Left ventricle myocardium superior (tissue), 1 donor: ENCODE measurements around the gene RNF166. TPM values are rescaled to one million over a fixed set of nuclear protein-coding genes. Genes with fewer than 3 reads are reported as not detected.

Source experiments
- ATAC-seq: fragments of 200-7000 bp; cut with Tn5 transposase; one replicate; pipeline ENCODE4 v1.9.1; 2020; ENCODE audit warnings: mild to moderate bottlenecking, moderate library complexity
- DNase-seq: peaks from one replicate; pipeline ENCODE4 v3.0.0-alpha.2; 2020
- intact Hi-C: fragments of 100-400 bp; cut with micrococcal nuclease; formaldehyde crosslinking; loops from one replicate; pipeline ENCODE4 v1.11.0; 2022
- total RNA-seq: library from RNA; stranded (reverse); fragmentation: NEBNext Ultra II Directional; extraction: Animal tissue kit (Norgen Biotek cat#: 25700); gene quantifications from one replicate; pipeline ENCODE4 v1.2.1, GENCODE V29; 2021
- donor health status: DM: no; HTN: yes; CAD: no; lungs with severe emphysema.

RNF166 gene
- total RNA-seq, 1 donor from 2014 or later, result 16.2 TPM

DNA sequence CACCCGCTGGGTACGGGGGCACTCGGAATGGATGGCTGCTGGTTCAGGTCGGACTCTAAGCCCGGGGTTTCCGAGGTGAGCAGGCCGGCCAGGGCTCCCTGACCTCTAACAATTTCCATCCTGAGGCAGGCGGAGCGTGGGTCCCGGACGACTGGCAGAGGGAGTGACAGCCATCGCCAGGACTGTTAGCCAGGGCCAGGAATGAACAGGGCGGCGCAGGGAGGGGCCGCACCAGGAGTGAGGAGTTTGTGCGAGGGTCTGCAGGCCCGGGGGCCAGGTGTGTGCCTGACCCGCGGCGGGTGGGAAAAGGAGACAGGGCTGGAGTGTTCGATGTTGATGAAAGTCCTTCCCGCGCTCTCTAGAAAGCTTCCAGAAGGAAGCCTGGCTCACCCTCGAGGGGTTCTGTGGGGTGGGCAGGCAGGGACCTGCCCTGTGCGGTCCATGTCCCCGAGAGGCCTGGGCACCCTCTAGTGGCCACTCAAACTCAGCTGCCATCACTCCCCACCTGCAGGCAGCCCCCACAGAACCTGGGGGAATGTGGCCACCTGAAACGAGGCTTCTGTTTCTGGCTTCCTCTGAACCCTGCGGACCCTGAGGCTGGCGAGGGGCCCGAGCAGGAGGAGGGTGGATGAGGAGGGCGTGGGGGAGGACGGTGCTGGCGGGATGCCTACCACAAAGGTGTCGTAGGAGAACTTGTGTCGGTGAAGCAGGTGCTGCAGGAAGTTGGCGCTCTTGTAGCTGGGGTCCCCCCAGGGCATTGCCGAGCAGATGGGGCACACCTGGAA, 8.2 kb downstream of the RNF166 start:
- peak; percentile 29 for DNase-seq
- peak; percentile 9 for ATAC-seq
- intact Hi-C loops, result no loop called here

GRCh38 chr16:88697116-88697830, 8.9 kb downstream of the RNF166 start:
- intact Hi-C loops, result no loop called here
- ATAC-seq, result no peak
- no peak for DNase-seq

DNA sequence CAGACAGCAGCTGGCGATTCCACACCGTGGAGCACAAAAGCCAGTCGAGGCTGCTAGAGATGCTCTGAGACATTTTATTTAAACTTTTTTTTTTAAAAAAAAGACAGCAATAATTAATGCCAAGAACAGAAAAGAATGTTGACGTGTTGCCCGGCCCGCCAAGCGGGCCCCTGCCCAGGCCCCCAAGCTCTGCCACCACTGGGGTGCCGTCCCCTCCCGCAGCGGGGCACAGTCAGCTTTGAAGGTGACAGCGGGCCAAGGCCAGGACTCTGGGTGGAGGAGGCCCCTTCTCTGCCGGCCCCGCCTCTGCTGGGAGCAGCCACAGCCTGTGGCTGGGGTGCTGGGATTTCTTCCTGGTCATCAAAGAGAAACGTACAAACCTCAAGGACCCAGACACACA, 9.8 kb downstream of the RNF166 start:
- ATAC-seq, result no peak
- intact Hi-C loops, result no loop called here
- DNase-seq, result no peak

DNA sequence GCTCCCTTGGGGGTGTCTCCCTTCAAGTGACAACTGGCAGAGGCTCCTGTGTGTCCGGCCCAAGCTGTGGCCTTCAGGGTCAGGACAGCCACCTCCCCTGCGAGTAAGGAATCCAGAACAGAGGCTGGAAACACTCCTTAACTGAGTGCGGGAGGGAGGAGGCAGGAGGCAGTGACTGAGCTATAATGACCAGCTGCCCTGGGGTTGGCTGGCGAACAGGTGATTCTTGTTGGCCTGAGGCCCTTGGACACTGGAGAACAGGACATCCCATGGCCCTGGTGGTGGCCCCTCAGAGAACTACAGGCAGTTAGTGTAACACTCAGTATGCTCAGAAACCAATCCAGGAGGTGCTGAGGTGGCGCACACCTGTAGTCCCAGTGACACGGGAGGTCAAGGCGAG, 10.5 kb downstream of the RNF166 start:
- ATAC-seq (no peak), DNase-seq (no peak)
- intact Hi-C loops, result no loop called here

DNA sequence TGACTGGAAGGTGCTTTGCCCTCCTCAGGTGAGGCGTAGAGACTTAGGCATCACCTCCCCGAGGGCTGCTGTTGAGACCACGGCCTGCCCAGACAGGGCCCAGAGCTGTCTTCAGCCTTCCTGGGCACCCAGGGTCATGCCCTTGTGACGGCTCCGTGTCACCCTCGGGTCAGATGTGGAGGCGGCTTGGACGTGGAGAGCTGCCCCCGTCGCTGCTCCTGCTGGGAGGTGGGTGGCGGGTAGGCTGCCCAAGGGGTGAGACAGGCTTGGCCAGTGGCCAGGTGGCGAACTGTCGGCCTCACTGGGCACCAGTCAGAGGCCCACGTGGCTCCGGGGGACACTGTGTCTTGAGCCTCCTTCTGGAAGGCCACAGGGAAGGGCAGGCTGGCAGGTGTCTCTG, 11.0 kb downstream of the RNF166 start:
- ATAC-seq (no peak), DNase-seq (no peak)
- intact Hi-C loops, result no loop called here

- DNase-seq (no peak), ATAC-seq (no peak)
- intact Hi-C loops, result no loop called here
Observed at GRCh38 chr16:88694221-88695087, 11.8 kb downstream of the RNF166 start.

- no peak for ATAC-seq
- no peak for DNase-seq
- intact Hi-C loops, result no loop called here
Observed at GRCh38 chr16:88693420-88694177, 12.6 kb downstream of the RNF166 start.

DNA sequence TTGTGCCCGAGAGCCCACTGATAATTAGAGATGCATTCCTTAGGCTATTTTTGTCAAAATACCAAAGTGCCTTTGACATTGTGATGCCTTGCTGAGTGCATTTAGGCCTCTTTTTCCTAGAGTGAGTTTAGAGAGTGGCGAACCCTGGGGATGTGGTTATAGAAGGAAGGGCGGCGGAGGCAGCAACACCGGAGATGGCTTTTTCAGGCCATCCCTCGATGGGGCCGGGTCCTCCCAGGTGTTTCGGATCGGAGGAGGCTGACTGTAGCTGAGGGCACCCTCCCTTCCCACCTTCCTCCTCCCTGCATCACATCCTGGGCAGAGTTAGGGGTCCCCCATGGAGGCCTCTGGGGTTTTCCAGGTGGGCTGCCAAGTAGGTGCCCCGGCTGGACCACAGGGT, 13.3 kb downstream of the RNF166 start:
- intact Hi-C loops, result no loop called here
- ATAC-seq, result no peak
- DNase-seq, result no peak

- intact Hi-C loops, result no loop called here
- ATAC-seq (no peak), DNase-seq (peak; percentile 46)
Observed at GRCh38 chr16:88691924-88692560, 14.2 kb downstream of the RNF166 start.

GRCh38 chr16:88691129-88691813, 14.9 kb downstream of the RNF166 start:
- DNase-seq (no peak), ATAC-seq (no peak)
- intact Hi-C loops, result no loop called here

DNA sequence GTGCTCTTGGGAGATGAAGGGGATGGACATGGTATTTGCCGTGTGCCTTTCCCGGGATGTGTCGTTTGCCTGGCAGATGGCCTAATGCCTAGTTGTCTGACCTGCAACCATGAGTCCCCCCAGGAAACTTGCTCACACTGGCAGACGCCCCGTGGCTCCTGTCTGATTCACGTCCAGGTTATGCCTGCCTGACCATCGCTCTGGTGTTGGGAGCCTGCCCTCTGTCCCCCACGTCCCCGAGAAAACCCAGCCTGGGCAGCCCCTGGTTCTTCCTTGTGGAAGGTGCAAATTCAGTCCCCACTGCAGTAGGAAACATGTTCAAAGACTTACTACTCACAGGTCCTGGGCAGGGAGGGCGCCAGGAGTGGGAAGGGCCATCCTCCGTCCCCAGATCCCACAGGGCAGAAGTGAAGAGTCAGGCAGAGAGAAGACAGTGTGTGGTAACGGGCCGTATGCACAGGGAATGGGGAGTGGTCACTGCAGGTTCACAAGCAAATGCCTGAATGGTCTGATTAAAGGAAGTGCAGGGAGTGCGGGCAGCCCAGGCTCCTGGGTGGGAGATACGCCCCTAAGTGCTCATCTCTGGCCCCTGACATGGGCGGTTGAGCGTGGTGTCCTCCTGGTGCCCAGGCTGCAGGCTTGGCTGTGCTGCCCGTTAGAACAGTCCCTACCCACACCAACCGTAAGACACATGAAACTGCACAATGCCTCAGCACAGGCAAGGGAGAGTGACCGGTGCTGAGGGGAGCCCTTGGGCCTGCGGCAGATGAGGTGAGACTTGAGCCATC, 15.7 kb downstream of the RNF166 start:
- no peak for DNase-seq
- no peak for ATAC-seq
- intact Hi-C loops, result no loop called here

- ATAC-seq (peak; percentile 38), DNase-seq (peak; percentile 60)
Observed at GRCh38 chr16:88688013-88688778, 18.0 kb downstream of the RNF166 start.

DNA sequence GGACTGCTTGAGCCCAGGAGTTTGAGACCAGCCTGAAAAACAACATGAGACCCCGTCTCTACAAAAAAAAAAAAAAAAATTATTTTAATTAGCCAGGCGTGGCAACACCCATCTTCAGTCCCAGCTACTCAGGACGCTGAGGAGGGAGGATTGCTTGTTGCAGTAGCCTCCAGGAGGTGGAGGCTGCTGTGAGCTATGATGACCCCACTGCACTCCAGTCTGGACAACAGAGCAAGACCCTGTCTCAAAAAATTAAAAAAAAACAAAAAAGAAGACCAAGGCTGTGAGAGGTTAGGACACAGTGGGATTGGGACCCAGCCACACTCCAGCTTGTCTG, 18.6 kb downstream of the RNF166 start:
- DNase-seq (no peak), ATAC-seq (no peak)

More at GRCh38 chr16:88688013-88688778, 18.0 kb downstream of the RNF166 start:
- intact Hi-C loops, result no loop called here

GRCh38 chr16:88687254-88687576, 19.0 kb downstream of the RNF166 start:
- no peak for DNase-seq
- intact Hi-C loops, result no loop called here
- ATAC-seq, result no peak

More for the DNA sequence above, 18.6 kb downstream of the RNF166 start:
- intact Hi-C loops, result no loop called here

GRCh38 chr16:88686439-88687253, 19.6 kb downstream of the RNF166 start, which contains the start of gene SNAI3:
Gene SNAI3, minus strand, starts transcription at chr16:88686507. Its CDS starts 101 bp downstream, at chr16:88686406.
- intact Hi-C loops, result no loop called here
- ATAC-seq, result peak; percentile 91
- DNase-seq, result peak; percentile 91

- intact Hi-C loops, result no loop called here
- DNase-seq (peak; percentile 51), ATAC-seq (peak; percentile 51)
Observed at GRCh38 chr16:88686062-88686438, 20.2 kb downstream of the RNF166 start.
